Thyroid gland (tissue), 4 donors: ENCODE data around the gene ABHD5. TPM values are rescaled to one million over a fixed set of nuclear protein-coding genes. Genes with fewer than 3 reads are reported as not detected.
A peak's percentile ranks its signal among the peaks of the same experiment; 100 is the strongest.
"Not testable (repeated sequence)": the region's sequence is repeated elsewhere in the genome, so short reads cannot be mapped to it uniquely, and the experiment has no call there.

ENCODE experiments used
- DNase-seq, 2 donors: peaks; one replicate each; pipeline ENCODE4 v3.0.0-alpha.2; 2019
- H3K27ac ChIP-seq, 3 donors: fragments of 200-600 bp; sonication (generic); 1 replicate in 2 of 3; 2 replicates in 1 of 3; pipeline ENCODE4 v1.5.1; 2016 to 2019; ENCODE audit warnings: mild to moderate bottlenecking in 1 of 3, moderate library complexity in 1 of 3
- H3K27me3 ChIP-seq: fragments of 200-600 bp; sonication (generic); one replicate; pipeline ENCODE4 v1.5.1; 2019
- H3K36me3 ChIP-seq, 2 donors: fragments of 200-600 bp; sonication (generic); one replicate each; pipeline ENCODE4 v1.5.1; 2016 to 2019
- H3K4me1 ChIP-seq, 2 donors: fragments of 200-600 bp; sonication (generic); one replicate each; pipeline ENCODE4 v1.5.1; 2017 to 2019
- H3K4me3 ChIP-seq, 3 donors: fragments of 200-600 bp; sonication (generic); replicated peaks in 1 of 3; 1 replicate in 2 of 3; 2 replicates in 1 of 3; pipeline ENCODE4 v1.5.1; 2016; ENCODE audit warnings: mild to moderate bottlenecking in 1 of 3
- H3K9me3 ChIP-seq: fragments of 200-600 bp; sonication (generic); one replicate; pipeline ENCODE4 v1.5.1; 2017
- POLR2A ChIP-seq, 2 donors: fragments of 450-650 bp; IDR thresholded peaks; one replicate each; pipeline ENCODE4 v1.6.1; 2017; ENCODE audit warnings: antibody characterized with exemption in 2 of 2, mild to moderate bottlenecking in 2 of 2, moderate library complexity in 1 of 2
- WGBS, 2 donors: methylation state at CpG; one replicate each; pipeline ENCODE4 v1.1.5; 2017; 5-methylcytosine and 5-hydroxymethylcytosine counted together
- intact Hi-C: fragments of 100-400 bp; cut with DNase I; formaldehyde crosslinking; loops from one replicate; pipeline ENCODE4 v1.15.1; 2023
- total RNA-seq, 4 donors: library from RNA; depleted of rRNA; stranded (reverse); fragments of >200 nt; gene quantifications; one replicate each; pipeline ENCODE4 v1.2.3, GENCODE V29; 2016
- TF ChIP-seq, protein P1 (sequence below), 6 experiments: fragments of 200-600 bp in 3 of 6; fragments of 450-650 bp in 3 of 6; sonication (generic) in 3 of 6; IDR thresholded peaks; one replicate each; pipeline ENCODE4 v1.5.1; 2016 to 2019; ENCODE audit warnings: antibody characterized with exemption in 6 of 6, mild to moderate bottlenecking in 2 of 6, inconsistent platforms in 1 of 6, moderate library complexity in 1 of 6

Gene ABHD5
- total RNA-seq, 4 donors from 2014 or later = 33.1 to 45.4 (median 36.6) TPM

DNA sequence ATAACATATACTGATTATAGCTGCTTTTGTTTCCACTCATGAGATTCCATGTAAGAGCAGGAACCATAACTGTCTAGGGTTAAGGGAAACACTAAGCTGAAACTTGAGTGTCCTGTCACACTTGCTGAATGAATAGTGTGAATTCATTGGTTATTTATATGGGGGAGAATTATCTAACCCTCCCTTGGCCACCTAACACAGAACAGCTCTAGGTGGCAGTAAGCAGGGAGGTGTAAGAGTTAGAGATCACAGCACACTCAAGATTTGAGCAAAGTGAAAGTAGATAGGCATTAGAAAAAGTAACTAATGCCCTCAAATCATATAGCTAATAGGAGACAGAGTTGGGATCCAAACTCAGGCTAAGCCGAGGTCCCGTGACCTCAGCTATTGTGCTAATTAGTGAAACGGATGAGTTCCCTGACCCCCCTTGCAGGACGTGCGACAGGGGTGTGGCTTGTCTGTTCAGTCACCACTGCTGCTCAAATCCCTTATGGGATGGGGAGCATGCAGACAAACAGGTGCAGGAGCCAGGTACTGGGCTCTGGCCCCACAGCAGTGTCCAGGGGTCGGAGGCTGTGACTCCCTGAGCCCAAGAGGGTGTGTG, 41.3 kb upstream of the ABHD5 start:
- DNase-seq = peak; percentile 10 to 11
- H3K4me1 ChIP-seq = peaks cover 0 to 3% of the 10 kb centered on the region in 2 donors
- peak overlapping the region in 1 of 3 donors; percentile 23 for H3K4me3 ChIP-seq
- no peaks in the 10 kb centered on the region for H3K27me3 ChIP-seq
- no peak for TF ChIP-seq POLR2A (IDR thresholded peaks at IDR 0.05)
- TF ChIP-seq, protein P1, sequence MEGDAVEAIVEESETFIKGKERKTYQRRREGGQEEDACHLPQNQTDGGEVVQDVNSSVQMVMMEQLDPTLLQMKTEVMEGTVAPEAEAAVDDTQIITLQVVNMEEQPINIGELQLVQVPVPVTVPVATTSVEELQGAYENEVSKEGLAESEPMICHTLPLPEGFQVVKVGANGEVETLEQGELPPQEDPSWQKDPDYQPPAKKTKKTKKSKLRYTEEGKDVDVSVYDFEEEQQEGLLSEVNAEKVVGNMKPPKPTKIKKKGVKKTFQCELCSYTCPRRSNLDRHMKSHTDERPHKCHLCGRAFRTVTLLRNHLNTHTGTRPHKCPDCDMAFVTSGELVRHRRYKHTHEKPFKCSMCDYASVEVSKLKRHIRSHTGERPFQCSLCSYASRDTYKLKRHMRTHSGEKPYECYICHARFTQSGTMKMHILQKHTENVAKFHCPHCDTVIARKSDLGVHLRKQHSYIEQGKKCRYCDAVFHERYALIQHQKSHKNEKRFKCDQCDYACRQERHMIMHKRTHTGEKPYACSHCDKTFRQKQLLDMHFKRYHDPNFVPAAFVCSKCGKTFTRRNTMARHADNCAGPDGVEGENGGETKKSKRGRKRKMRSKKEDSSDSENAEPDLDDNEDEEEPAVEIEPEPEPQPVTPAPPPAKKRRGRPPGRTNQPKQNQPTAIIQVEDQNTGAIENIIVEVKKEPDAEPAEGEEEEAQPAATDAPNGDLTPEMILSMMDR (IDR thresholded peaks at IDR 0.05) = peak in 1 of 6 experiments; percentile 13
- 17 to 26% methylated on average over 6 of the region's 6 CpGs for WGBS, 2 donors
- intact Hi-C loops = no loop called here
- no peaks in the 10 kb centered on the region for H3K36me3 ChIP-seq
- H3K27ac ChIP-seq = no peak overlapping the region
- no peaks in the 10 kb centered on the region for H3K9me3 ChIP-seq

DNA sequence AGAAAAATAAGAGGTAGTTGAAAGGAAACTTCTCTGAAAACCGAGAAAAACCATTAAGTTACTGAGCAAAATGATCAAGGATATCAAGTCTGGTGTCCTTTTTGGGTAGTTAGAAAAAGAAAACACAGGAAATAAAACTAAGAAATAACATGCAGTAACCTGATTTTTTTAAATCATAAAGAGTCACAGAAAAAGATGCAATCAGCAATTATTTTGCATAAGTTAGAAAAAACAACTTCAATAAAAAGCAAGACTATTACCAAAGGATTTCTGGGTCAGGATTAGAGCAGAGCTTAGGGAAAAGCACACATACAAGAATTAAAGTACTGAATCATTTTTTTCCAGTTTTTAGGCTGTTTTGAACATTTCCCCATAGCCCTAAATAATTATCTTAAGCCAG, 40.4 kb upstream of the ABHD5 start:
- WGBS, 2 donors = 79 to 88% methylated on average over 1 of the region's 1 CpG
- DNase-seq = no peak
- H3K9me3 ChIP-seq = no peaks in the 10 kb centered on the region
- H3K36me3 ChIP-seq = no peaks in the 10 kb centered on the region
- H3K27me3 ChIP-seq = no peaks in the 10 kb centered on the region
- no peak overlapping the region for H3K27ac ChIP-seq
- peaks cover 0 to 3% of the 10 kb centered on the region in 2 donors for H3K4me1 ChIP-seq
- H3K4me3 ChIP-seq = no peak overlapping the region
- no peak for TF ChIP-seq POLR2A (IDR thresholded peaks at IDR 0.05)
- TF ChIP-seq, protein P1 (IDR thresholded peaks at IDR 0.05) = no peak
- intact Hi-C loops = no loop called here

DNA sequence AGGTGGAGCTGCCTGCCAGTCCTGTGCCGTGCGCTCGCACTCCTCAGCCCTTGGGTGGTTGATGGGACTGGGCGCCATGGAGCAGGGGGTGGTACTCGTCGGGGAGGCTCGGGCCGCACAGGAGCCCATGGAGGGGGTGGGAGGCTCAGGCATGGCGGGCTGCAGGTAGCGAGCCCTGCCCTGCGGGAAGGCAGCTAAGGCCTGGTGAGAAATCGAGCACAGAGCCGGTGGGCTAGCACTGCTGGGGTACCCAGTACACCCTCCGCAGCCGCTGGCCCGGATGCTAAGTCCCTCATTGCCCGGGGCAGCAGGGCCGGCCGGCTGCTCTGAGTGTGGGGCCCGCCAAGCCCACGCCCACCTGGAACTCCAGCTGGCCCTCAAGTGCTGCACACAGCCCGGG, 34.3 kb upstream of the ABHD5 start:
- intact Hi-C loops, H3K27me3 ChIP-seq, H3K4me3 ChIP-seq, H3K36me3 ChIP-seq, DNase-seq, H3K27ac ChIP-seq, H3K9me3 ChIP-seq, H3K4me1 ChIP-seq: not testable (repeated sequence)
- WGBS, 2 donors = 97 to 99% methylated on average over 13 to 15 of the region's 22 CpGs

GRCh38 chr3:43659250-43659880, 31.4 kb upstream of the ABHD5 start:
- intact Hi-C loops = no loop called here
- Histone ChIP-seq H3K36me3 (no peaks in the 10 kb centered on the region), H3K9me3 (no peaks in the 10 kb centered on the region), H3K4me1 (no peaks in the 10 kb centered on the region), H3K27me3 (no peaks in the 10 kb centered on the region), H3K4me3 (no peak overlapping the region), H3K27ac (no peak overlapping the region)
- TF ChIP-seq POLR2A (IDR thresholded peaks at IDR 0.05) = no peak
- TF ChIP-seq, protein P1 (IDR thresholded peaks at IDR 0.05) = no peak
- DNase-seq = no peak
- 83 to 95% methylated on average over 7 to 11 of the region's 13 CpGs for WGBS, 2 donors

DNA sequence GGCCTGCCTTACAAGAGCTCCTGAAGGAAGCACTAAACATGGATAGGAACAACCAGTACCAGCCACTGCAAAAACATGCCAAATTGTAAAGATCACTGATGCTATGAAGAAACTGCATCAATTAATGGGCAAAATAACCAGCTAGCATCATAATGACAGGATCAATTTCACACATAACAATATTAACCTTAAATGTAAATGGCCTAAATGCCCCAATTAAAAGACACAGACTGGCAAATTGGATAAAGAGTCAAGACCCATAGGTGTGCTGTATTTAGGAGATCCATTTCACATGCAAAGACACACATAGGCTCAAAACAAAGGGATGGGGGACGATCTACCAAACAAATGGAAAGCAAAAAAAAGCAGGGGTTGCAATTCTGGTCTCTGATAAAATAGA, 29.4 kb upstream of the ABHD5 start:
- H3K4me1 ChIP-seq, H3K36me3 ChIP-seq, H3K9me3 ChIP-seq, H3K27ac ChIP-seq, intact Hi-C loops, H3K4me3 ChIP-seq, DNase-seq, H3K27me3 ChIP-seq: not testable (repeated sequence)
- 88 to 95% methylated on average over 1 of the region's 1 CpG for WGBS, 2 donors

DNA sequence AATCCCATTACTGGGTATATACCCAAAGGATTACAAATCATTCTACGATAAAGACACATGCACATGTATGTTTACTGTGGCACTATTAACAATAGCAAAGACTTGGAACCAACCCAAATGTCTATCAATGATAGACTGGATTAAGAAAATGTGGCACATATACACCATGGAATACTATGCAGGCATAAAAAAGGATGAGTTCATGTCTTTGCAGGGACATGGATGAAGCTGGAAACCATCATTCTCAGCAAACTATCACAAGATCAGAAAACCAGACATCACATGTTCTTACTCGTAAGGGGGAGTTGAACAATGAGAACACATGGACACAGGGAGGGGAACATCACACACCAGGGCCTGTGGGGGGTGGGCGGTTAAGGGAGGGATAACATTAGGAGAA, 25.7 kb upstream of the ABHD5 start:
- DNase-seq, H3K36me3 ChIP-seq, H3K27me3 ChIP-seq, H3K4me3 ChIP-seq, intact Hi-C loops, H3K9me3 ChIP-seq, H3K27ac ChIP-seq, H3K4me1 ChIP-seq: not testable (repeated sequence)
- WGBS, 2 donors = 96 to 97% methylated on average over 3 of the region's 3 CpGs
